ENCODE measurements around the gene ASGR2.

- TF ChIP-seq CTCF (IDR thresholded peaks at IDR 0.05 in 4 of 5, conservative IDR thresholded peaks at IDR 0.05 in 1 of 5) (no peak), POLR2A (IDR thresholded peaks at IDR 0.05) (no peak)
Measured at GRCh38 chr17:7081341-7082062, 33.1 kb downstream of the ASGR2 start.
